Left lung (tissue), 10 donors: ENCODE measurements around the gene TENM4. TPM values are rescaled to one million over a fixed set of nuclear protein-coding genes. Genes with fewer than 3 reads are reported as not detected.

Experiments
- ATAC-seq: fragments of 200-7000 bp; cut with Tn5 transposase; one replicate; pipeline ENCODE4 v1.9.1; 2020; ENCODE audit warnings: moderate library complexity
- DNase-seq, 4 donors: peaks; one replicate each; pipeline ENCODE4 v3.0.0-alpha.2; 2013 to 2020
- H3K27ac ChIP-seq, 2 donors: fragments of 200-600 bp; sonication (generic) in 1 of 2; one replicate each; pipeline versions ENCODE4 v1.5.0 to v1.8.0; 2020 to 2021
- H3K27me3 ChIP-seq, 2 donors: fragments of 200-600 bp; sonication (generic) in 1 of 2; one replicate each; pipeline versions ENCODE4 v1.5.0 to v1.8.0; 2020 to 2021
- H3K36me3 ChIP-seq, 2 donors: fragments of 200-600 bp; sonication (generic) in 1 of 2; one replicate each; pipeline versions ENCODE4 v1.5.0 to v1.8.0; 2020 to 2021
- H3K4me1 ChIP-seq, 2 donors: fragments of 200-600 bp; one replicate each; pipeline ENCODE4 v1.8.0; 2021
- H3K4me3 ChIP-seq, 2 donors: fragments of 200-600 bp; sonication (generic) in 1 of 2; one replicate each; pipeline versions ENCODE4 v1.5.0 to v1.8.0; 2020 to 2021; ENCODE audit warnings: mild to moderate bottlenecking in 1 of 2
- H3K9me3 ChIP-seq, 2 donors: fragments of 200-600 bp; sonication (generic) in 1 of 2; one replicate each; pipeline versions ENCODE4 v1.5.0 to v1.8.0; 2020 to 2021
- CTCF ChIP-seq, 2 donors: fragments of 200-600 bp; sonication (generic) in 1 of 2; IDR thresholded peaks; one replicate each; pipeline versions ENCODE4 v1.5.0 to v1.8.0; 2021; ENCODE audit warnings: antibody characterized with exemption in 2 of 2
- intact Hi-C, 2 donors: fragments of 100-400 bp; cut with DNase I; formaldehyde crosslinking; loops; one replicate each; pipeline versions ENCODE4 v1.11.2 to v1.14.2; 2022
- polyA plus RNA-seq, 6 donors: library from polyadenylated mRNA; unstranded; fragments of 120-200 nt; gene quantifications; one replicate each; pipeline ENCODE4 v1.2.1, GENCODE V29; 2013; ENCODE audit not compliant: insufficient read length in 6 of 6
- total RNA-seq, 2 donors: library from RNA; stranded (reverse); fragmentation: NEBNext Ultra II Directional; extraction: Animal tissue kit (Norgen Biotek cat#: 25700); gene quantifications; one replicate each; pipeline ENCODE4 v1.2.1, GENCODE V29; 2021
- donor health status: DM: no; HTN: yes; CAD: no.
- donor health status: DM: no; HTN: no; CAD: no.

The TENM4 gene
- total and polyA plus RNA-seq, 8 donors = 3.4 to 7.1 (median 5.2) TPM

- intact Hi-C loops = no loop called here
- Histone ChIP-seq H3K27ac (no peak overlapping the region), H3K9me3 (no peaks in the 10 kb centered on the region), H3K4me3 (no peak overlapping the region), H3K27me3 (peaks cover 0 to 14% of the 10 kb centered on the region in 2 donors), H3K4me1 (no peaks in the 10 kb centered on the region), H3K36me3 (no peaks in the 10 kb centered on the region)
- DNase-seq = no peak
- no peak for ATAC-seq
- no peak for TF ChIP-seq CTCF (IDR thresholded peaks at IDR 0.05)
These were observed 539.0 kb downstream of the TENM4 start for GRCh38 chr11:78901831-78902230.

GRCh38 chr11:78898266-78898775, 542.5 kb downstream of the TENM4 start:
- Histone ChIP-seq H3K36me3 (no peaks in the 10 kb centered on the region), H3K4me3 (no peak overlapping the region), H3K4me1 (no peaks in the 10 kb centered on the region), H3K27me3 (peaks cover 0 to 11% of the 10 kb centered on the region in 2 donors), H3K27ac (no peak overlapping the region), H3K9me3 (no peaks in the 10 kb centered on the region)
- no peak for TF ChIP-seq CTCF (IDR thresholded peaks at IDR 0.05)
- no peak for DNase-seq
- ATAC-seq = peak; percentile 73
- intact Hi-C loops = no loop called here

GRCh38 chr11:78893996-78894395, 546.8 kb downstream of the TENM4 start:
- DNase-seq = no peak
- TF ChIP-seq CTCF (IDR thresholded peaks at IDR 0.05) = no peak
- ATAC-seq = no peak
- no peaks in the 10 kb centered on the region for H3K9me3 ChIP-seq
- no peak overlapping the region for H3K4me3 ChIP-seq
- no peak overlapping the region for H3K27ac ChIP-seq
- H3K4me1 ChIP-seq = no peaks in the 10 kb centered on the region
- no peaks in the 10 kb centered on the region for H3K36me3 ChIP-seq
- no peaks in the 10 kb centered on the region for H3K27me3 ChIP-seq
- intact Hi-C loops = no loop called here

- Histone ChIP-seq H3K4me1 (no peaks in the 10 kb centered on the region), H3K27me3 (no peaks in the 10 kb centered on the region), H3K4me3 (no peak overlapping the region), H3K27ac (no peak overlapping the region), H3K9me3 (no peaks in the 10 kb centered on the region), H3K36me3 (no peaks in the 10 kb centered on the region)
- intact Hi-C loops = no loop called here
- DNase-seq (peak in 1 of 4 donors; percentile 71), ATAC-seq (no peak)
- no peak for TF ChIP-seq CTCF (IDR thresholded peaks at IDR 0.05)
These were observed 551.1 kb downstream of the TENM4 start for GRCh38 chr11:78889698-78890097.

GRCh38 chr11:78886616-78887015, 554.2 kb downstream of the TENM4 start:
- no peaks in the 10 kb centered on the region for H3K27me3 ChIP-seq
- H3K4me3 ChIP-seq = no peak overlapping the region
- no peak for TF ChIP-seq CTCF (IDR thresholded peaks at IDR 0.05)
- no peak overlapping the region for H3K27ac ChIP-seq
- H3K4me1 ChIP-seq = no peaks in the 10 kb centered on the region
- intact Hi-C loops = no loop called here
- ATAC-seq (no peak), DNase-seq (peak in 2 of 4 donors; percentile 19 to 24)
- no peaks in the 10 kb centered on the region for H3K36me3 ChIP-seq
- H3K9me3 ChIP-seq = no peaks in the 10 kb centered on the region
